Right hindlimb (tissue), 1 donor: Measurements from ENCODE around the gene GCK.
"Not testable (repeated sequence)": the region's sequence is repeated elsewhere in the genome, so short reads cannot be mapped to it uniquely, and the experiment has no call there.

Experiments
- DNase-seq: peaks from one replicate; pipeline ENCODE4 v3.0.0-alpha.2; 2018

GCK gene

DNA sequence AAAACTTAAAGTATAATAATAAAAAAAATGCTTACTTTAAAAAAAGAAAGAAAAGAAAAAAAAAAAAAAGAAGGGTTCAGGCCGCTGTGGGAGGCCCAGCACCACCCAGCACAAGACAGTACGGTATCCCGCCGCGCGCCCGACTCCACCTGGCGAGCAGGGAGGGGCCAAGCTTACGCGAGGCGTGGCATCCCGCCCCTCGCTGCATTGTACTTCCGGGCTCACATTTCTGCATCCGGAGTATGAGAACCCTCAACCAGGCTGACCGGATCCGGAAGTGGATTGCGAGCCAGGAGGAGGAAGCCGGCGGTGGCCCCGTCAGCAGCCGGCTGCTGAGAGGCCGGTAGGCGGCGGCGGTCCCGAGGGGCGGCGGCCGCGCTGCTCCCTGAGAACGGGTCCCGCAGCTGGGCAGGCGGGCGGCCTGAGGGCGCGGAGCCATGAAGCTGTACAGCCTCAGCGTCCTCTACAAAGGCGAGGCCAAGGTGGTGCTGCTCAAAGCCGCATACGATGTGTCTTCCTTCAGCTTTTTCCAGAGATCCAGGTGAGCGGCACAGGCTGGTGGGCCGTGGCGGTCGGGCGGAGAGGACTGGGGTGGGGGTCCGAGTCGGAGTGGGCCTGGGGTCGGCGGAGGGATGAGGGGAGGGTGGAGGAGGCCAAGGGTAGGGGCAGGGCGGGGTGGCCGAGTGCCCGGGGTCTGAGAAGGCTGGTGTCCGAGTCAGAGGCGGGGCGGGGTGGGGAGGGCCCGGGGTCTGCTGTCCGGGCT, 11.6 kb upstream of the GCK start, which contains the start of gene YKT6:
Gene YKT6, plus strand, starts transcription at position 280 of the 763 bp plus-strand sequence. Its CDS starts 158 bp downstream, at position 438.
- peak; percentile 93 for DNase-seq

DNA sequence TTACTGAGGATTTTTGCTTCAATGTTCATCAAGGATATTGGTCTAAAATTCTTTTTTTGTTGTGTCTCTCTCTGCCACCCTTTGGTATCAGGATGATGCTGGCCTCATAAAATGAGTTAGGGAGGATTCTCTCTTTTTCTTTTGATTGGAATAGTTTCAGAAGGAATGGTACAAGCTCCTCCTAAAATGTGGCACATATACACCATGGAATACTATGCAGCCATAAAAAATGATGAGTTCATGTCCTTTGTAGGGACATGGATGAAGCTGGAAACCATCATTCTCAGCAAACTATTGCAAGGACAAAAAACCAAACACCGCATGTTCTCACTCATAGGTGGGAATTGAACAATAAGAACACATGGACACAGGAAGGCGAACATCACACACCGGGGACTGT, 10.9 kb upstream of the GCK start:
- not testable (repeated sequence) for DNase-seq

DNA sequence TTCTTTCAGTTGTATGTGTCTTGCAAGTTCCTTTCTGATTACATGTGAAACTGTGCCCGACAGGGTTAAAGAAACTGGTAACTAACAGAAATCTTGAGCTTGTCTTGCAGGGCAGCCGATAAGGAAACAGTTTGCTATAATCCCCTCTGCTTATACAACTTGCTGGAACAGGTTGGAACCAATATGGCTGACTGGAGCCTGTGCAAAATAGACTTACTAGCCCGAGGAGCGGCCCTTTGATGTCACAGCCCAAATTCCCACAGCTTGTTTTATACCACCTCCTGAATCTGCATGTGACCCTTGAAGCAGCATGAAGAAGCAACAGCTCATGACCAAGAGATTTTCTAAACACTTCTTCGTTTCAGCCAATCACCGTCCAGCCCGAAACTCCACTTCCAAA, 8.2 kb upstream of the GCK start:
- no peak for DNase-seq

DNA sequence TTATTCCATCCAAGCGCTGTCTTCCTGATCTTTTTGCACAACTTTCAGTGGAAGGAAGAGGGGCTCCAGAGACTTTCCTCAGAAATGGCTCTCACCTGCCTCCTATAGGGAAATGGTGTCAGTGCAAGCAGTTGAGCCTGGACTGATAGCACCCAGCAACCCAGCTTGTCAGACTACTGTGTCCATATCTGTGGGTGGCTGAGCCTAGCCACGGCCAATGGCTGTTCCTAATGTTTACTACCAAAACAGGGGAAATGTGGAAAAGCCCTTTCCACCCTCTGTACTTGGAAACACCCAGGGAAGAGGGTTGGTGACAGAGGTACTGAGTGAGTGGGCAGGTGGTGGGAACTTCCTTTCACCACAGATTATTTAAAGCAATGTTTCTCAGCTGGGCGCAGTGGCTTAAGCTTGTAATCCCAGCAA, 7.2 kb upstream of the GCK start:
- DNase-seq, result peak; percentile 62

DNA sequence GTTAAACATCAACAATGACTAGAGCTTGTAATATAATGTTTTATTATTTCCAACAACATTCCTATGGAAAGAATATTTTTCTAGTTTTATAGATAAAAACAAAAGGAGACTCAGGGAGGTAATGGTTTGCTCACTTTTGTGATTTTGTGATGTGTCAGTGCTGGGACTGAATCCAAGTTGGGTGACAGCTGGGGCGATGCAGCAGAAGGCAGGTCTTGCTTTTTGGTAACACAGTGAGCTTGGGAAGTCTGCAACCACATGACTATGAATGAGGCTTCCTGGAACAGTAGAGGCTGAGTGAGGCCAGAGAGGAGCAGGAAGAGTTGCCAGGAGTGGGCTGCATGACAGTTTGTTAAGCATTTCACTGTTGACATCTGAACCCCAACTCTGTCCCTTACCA, 6.7 kb upstream of the GCK start:
- DNase-seq, result no peak

DNA sequence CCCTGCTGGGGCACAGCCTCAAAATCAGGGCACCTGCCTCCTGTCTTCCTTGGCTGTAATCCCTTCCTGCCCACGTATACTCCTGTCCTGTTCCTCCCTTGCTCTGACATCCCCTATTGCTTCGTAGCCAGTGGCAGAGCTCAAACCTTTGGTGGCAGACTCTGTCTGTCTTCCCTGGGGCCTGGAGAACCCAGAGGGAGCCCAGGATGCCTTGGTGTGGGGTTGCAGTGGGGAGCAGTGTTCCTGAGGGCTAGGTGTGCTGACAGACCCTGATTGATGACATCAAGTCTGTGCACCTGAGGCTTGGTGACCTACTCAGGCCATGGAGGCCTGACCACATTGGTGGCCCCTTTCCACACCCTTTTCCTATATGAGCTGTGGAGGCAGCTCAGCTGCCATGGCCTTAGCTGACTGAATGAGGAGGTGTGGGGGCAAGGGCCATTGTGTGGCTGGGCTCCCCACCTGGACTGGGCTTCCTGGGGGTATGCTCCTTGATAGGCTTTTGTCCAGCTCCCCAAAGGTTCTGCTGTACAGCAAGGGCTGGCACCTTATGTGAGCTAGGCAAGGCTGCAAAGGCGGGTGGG, 5.4 kb upstream of the GCK start:
- no peak for DNase-seq

DNA sequence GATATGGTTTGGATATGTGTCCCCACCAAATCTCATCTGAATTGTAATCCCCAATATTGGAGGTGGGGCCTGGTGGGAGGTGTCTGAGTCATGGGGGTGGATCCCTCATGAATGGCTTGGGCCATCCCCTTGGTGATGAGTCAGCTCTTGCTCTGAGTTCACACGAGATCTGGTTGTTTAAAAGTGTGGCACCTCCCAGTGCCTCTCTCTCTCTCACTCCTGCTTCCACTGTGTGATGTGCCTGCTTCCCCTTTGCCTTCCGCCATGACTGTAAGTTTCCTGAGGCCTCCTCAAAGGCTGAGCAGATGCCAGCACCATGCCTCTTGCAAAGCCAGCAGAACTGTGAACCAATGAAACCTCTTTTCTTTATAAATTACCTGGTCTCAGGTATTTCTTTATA, 4.8 kb upstream of the GCK start:
- DNase-seq, result no peak

DNA sequence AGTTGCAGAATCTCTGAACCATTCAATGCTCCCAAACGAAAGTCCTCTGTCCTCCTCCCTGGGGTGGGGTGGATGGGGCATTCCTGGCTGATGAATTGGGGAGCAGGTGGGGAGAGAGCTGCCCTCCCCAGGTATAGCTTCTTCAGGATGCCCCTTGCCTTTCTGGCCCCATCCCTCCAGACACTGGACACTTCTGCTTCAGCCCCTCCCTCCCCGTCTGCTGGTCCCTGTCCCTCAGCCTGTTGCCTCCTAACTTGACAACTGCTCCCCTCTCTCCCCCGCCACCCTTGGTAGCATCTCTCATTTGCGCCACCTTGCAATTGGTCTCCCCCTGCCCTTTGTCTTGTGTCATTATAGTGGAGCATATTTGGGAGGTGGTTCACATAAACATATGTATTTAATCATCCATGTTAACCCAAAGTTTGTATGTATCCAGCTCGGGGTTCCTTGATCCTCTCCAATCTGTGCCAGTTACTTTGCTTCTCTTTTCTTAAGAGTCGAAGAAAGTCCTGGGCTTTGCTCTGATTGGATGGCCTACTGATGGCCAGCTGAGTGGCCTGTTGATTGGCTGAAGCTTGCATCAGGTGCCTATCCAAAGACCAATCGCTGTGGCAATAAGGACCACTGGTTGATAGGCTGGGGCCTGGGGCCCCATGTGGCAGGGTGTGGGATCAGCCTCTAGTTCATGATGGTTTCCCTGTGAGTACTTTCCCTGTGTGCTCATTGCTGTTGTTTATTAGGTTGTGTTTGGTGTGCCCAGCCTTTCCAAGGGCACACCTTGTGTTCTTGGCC, 4.0 kb upstream of the GCK start:
- DNase-seq, result no peak

DNA sequence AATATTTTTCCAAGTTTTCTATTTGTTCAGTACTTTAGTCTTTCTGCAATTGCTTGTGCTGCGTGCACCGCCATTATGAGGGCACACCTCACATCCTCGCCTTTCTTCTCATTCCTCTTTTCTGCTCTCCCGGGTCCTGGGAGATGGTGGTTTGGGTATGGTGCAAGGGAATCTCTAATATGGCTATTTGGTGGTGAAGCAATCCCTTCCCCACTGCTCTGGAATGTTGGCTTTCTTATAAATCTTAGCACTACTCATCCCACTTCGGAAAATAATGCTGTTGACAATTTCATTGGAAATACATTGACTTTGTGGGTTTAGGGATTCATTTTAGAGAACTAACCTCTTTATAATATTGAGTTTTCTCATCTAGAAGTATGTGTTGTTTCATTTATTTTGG, 1.9 kb upstream of the GCK start:
- DNase-seq, result no peak

DNA sequence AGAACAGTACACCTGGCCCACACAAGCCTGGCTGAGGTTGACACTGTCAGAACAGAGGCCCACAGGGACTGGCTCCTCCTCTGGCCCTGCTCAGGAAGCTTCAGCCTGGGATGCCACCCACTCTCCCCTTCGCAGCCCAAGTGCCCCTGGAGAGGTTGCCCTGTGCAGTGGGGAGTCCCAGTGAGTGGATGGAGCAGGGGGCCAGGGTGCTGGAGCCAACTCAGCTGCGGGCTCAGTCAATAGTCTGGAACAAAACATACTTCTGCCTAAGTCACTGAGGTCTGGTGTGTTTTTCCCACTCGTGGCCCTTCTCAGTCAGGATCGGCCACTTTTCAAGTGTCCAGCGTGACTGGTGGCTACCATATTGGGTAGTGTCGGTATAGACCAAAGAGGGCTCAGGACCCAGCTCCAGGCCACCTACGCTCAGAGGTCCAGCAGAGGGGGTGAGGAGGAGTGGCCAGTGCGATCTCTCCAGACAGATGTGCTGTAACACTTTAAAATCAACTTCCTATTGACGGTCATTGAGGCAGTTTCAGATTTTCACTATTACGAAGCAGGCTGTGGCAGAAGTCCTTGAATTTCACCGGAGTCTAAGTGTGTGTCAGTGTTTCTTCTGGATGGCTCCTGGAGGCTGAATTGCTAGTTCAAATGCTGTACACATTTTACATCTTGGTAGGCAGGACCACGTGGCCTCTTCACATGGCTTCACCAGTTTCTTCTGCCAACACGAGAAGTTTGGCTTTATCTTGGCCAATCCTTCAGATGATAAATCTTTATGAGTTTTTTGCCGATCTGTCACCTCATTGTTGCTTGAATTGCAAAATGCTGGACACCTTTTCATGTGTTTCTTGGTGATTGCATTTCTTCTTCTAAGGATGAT, 994 bp upstream of the GCK start:
- no peak for DNase-seq

DNA sequence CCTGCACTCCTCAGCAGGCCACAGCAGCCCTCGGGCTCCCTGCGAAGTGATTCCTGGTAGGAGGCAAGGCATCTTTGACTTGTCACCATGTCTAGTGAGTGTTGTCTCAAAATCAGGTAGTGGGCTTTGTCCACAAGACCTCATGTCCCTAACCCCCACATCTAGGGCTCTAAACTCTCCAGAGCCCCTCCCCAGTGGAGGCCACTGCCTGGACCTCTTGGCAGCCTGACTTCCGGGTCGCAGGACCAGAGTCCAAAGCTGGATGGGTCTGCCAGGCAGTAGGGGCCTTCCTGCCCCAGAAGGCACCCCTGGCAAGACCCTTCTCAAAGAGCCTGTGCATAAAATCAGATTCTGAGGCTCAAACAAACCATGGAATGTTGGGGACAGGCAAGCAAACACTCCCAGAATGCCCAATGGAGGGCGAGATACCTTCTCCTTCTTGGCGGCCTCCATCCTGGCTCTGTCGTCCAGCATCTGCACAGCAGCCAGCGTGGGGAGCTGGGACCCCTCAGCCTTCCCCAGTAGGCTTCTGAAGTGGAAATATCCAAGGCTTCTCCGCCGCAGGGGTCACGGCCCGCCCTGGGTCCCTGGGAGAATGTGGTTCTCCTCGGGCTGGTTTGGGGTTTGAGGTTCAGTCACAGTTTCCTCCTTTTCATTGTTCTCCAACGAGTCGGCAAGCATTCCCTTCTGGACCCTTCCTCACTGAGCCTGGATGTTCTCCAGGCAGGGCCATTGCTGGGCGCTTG, 586 bp downstream of the GCK start:
- no peak for DNase-seq

DNA sequence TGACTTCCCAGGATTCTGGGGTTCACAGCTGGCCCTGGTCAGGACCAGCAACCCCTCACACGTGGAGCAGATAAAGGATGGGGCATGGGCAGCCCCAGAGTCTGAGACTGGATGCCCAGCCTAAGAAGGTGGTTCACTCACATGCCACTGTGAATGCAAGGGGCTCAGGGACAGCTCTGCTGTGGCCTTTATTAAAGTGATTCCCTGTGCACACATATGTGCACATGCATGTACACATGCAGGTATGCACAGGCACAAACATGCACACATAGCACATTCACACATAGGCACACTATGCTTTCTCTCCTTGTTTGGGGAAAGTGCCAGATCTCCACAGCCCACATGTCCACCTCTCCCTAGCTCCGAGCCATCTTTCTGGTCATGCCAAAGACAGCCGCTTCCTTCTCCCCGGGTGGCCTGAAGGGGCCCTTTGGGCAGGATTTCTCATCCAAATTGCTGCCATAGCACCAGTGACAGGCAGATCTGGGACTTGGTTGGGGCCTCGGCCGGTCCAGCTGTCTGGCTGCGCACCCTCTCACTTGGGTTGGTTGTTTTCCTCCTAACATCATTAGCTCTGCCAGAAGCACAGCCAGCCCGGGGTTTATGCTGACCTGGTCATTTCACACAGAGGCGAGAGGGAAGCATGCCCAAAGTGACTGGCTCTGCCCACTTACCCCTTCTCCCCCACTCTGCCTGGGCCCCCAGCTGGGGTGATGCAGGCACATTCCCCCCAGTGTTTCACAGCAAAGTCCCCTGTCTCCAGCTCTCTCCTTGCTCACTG, 1.4 kb downstream of the GCK start:
- DNase-seq, result no peak

DNA sequence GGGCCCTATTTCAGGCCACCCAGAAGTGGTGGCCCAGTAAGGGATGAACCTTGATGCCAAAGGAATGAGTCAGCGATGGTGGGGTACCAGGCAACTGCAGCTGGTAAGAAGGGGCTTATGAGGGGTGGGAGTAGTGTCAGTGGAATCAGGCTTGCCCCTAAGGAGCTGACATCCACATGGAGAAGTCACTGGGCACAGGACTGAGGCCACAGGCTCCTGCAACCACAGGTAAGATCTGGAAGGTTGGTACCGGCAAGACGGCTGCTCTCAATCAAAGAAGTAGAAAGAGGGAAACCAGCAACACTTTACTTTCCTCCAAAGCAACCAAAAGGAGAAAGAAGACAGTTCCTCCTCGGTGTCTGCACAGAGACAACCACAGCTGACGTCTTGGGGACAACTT, 2.5 kb downstream of the GCK start:
- DNase-seq, result no peak

DNA sequence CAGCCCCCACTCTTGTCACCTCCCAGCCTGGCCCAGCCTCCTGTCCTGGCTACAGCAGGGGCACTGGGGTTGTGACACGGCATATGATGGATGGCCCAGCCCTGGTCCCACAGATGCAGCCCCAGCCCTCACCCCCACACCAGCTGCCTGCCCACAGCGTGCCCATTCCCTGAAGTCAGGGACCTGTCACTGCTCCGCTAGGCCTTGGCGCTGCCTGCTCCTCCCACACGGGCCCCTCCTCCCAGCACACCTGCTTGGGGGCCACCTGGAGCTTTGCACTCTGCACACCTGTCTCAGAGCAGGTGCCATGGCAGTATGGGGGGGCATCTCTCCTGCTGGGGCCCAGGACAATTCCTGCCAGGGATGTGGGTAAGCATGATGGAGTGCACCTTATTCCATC, 3.5 kb downstream of the GCK start:
- no peak for DNase-seq

DNA sequence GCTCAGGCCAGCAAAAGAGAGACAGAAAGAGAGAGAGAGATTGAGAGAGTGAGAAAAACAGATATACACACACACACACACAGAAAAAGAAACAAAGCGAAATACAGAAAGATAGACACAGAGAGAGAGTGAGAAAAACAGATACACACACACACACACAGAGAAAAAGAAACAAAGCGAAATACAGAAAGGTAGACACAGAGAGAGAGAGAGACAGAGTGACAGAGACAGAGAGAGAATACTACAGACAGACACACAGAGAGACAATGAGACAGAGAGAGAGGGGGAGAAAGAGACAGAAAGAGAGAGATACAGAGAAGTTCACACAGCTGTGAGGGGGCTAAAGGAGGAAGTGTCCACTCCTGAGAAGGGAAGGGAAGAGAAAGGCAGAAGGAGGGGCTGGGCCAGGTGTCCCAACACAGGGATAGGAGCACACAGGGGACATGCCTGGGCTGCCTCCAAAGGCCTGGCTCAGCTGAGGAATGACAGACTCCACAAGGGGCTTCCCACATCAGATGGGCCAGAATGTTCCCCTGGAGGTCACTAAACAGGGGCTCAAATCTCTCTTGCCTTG, 4.3 kb downstream of the GCK start:
- DNase-seq, result no peak

DNA sequence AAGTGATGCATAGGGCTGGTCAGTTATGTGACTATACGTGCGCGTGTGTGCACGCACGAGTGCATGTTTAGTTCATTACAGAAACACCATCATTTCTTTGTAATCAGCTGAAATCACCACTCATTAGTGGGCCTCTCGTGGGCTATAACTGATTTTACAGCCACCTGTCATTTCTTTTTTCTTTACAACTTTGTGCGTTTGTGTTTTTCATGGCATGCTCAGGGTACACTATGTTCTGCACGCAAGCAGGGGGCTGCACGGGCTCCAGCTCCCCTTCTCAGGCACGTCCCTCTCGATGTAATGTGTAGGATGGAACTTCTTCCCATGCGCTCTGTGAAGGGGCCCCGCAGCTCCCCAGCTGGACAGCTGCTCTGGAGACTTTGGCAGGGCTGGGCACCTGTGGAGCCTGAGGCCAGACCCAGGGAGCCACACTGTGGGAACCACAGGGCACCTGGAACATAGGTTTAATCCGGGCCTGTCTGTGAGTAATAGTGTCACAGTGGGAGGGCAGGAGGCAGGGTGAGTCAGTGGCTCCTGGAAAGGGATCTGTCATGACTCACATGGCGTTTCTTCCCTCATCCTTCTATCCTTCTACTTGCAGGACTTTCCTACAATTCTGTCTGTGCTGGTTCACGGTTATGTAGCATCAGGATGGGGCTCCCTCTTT, 4.9 kb downstream of the GCK start:
- peak; percentile 56 for DNase-seq

DNA sequence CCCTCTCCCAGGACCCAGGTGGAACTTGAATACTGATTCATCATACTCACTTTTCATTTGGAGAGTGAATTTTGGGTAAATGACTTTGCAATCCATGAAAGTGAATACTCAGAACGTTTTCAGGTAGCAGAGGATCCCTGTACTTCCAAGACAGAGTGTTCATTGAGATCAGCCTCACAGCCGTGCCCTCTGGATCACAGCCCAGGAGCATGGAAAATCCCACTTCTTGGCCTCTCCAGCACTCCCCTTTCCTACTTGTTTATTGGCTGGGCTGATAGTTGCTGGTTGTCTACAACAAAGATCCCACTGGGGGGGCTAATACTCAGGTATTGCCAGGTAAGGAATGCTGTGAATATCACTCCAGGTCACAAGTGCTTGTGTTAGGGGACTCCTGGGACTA, 5.9 kb downstream of the GCK start:
- peak; percentile 51 for DNase-seq

DNA sequence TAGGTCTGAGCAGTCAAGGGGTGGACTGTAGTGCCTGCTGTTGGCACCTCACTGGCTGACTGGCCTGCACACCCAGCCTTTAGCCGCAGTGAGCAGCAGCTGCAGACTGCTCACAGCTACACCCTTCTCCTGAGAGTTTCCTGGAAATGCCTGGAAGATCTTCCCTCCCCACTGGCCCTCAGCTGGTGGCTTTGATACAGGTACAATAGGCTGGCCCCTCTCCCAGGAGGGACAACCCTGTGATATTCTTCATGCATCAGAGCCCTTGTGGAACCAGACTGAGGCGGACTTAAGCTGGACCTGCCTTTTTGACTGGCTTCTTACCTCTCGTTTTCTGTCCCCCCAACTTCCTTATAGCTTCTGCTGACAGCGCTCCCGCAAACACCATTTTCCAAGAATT, 6.4 kb downstream of the GCK start:
- no peak for DNase-seq

DNA sequence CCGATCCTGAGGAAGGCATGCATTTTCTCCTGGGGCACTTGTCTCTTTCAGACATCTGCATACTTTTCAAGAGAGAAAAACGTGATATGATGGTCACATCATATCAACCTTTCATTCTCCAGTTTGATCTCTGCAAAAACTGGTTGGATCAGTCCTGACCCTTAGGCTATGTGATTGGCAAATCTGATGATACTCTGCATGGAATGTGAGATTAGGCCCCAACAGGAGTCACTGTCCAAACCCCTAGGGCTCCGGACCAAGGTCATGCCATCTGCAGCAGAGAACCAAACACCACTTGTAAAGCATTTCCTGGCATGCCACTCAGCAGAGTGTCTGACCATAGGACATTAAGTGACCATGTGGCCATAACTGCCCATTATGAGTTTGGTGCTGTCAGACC, 8.6 kb downstream of the GCK start:
- peak; percentile 8 for DNase-seq

DNA sequence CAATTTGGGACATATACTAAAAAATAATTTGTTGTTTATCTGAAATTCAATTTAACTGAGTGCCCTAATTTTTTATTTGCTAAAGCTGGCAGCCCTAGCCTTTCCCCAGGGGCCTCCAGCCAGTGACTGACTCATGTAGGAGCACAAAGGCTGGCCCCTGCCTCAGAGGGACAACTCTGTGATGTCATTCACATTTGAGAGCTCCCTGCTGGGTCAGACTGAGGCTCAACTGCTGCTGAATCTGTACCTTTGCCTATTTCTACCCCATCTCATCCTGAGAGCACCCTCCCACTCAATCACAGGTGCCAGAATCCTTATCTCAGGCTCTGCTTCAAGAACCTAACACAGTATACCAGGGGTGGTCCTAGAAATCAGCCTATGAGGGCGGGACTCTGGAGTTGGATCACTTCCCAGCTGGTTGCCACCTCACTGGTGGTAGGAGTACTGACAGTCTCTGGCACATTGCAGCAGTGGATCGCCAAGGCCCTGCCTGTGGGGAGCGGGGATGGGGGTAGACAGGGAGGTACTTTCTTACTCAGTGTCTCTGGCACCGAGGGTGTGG, 11.6 kb downstream of the GCK start:
- peak; percentile 18 for DNase-seq
